CD4-positive, alpha-beta T cell treated with Interleukin-17A for 1 hour (primary cell): Measurements from ENCODE around the gene JAM3.
"Not testable (repeated sequence)": the region's sequence is repeated elsewhere in the genome, so short reads cannot be mapped to it uniquely, and the experiment has no call there.

ENCODE experiments used
- DNase-seq: peaks from one replicate; pipeline ENCODE4 v3.0.0-alpha.2; 2020

JAM3 gene

DNA sequence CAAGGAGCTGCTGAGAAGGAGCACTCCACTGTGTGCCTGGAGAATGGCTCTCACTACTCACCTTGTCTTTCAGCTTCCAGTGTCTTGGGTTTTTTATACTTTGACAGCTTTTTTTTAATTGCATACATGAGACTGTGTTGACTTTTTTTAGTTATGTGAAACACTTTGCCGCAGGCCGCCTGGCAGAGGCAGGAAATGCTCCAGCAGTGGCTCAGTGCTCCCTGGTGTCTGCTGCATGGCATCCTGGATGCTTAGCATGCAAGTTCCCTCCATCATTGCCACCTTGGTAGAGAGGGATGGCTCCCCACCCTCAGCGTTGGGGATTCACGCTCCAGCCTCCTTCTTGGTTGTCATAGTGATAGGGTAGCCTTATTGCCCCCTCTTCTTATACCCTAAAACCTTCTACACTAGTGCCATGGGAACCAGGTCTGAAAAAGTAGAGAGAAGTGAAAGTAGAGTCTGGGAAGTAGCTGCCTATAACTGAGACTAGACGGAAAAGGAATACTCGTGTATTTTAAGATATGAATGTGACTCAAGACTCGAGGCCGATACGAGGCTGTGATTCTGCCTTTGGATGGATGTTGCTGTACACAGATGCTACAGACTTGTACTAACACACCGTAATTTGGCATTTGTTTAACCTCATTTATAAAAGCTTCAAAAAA, 82.3 kb downstream of the JAM3 start:
- no peak for DNase-seq

DNA sequence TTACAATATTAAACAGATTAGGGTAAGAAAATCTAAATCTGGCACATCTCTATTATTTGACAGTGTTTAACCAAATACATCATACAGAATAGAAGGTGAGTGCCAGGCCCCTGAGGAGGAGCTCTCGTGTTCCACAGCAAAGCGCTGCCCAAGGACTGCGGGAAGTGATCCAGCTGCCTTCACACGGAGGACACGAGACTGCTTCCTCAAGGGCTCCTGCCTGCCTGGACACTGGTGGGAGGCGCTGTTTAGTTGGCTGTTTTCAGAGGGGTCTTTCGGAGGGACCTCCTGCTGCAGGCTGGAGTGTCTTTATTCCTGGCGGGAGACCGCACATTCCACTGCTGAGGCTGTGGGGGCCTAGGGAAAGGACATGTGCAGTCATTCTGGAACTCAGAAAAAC, 83.8 kb downstream of the JAM3 start:
- DNase-seq = no peak

DNA sequence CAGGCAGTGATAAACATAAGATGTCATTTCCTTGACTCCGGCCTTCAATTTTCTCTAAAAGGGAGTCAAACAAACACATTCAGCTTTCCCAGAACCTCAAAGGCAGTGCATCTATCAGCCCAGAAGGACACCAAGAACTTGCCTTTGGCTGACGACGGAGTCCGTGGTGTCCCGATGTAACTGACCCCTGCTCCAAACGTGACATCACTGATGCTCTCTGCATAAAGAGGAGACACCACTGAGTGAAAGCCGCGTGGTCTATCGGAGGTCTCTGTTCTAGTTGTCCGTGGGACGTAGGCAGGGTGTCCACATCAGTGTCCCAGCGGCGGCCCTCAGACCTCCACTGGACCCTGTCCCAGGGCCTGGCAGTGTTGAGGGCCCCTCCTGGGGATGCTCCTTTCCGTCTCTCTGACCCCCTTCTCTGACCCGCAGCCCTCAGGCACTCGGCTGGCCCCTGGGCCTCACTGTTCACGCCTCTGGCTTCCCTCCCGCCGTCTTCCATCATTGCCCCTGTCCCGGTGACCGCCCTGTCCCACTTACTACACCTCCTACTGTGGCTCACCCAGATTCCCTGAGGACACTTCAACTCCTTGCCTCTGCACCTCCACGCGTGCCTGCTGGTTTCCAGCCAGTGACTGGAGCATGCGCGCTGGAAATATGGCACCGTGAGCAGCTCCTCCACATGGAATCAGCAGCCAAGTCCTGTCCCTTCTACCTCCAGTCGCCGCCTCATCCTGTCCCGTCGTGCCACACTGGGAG, 84.5 kb downstream of the JAM3 start:
- no peak for DNase-seq

DNA sequence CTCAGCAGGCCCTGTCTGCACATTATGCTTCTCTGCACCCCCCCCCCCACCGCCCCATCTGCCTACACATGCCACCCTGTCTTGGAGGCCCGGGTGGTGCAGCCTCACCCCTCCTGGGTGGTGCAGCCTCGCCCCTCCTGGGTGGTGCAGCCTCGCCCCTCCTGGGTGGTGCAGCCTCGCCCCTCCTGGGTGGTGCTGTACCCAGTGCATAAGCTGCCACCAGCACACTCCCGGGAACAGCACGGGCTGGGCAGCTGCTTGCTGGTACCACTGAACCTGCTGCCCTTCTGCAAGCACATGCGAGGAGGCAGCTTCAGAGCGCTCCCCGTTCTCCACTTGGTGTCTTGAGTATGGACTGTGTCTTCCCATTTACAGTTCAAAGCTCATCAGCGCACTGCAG, 85.6 kb downstream of the JAM3 start:
- DNase-seq = no peak

DNA sequence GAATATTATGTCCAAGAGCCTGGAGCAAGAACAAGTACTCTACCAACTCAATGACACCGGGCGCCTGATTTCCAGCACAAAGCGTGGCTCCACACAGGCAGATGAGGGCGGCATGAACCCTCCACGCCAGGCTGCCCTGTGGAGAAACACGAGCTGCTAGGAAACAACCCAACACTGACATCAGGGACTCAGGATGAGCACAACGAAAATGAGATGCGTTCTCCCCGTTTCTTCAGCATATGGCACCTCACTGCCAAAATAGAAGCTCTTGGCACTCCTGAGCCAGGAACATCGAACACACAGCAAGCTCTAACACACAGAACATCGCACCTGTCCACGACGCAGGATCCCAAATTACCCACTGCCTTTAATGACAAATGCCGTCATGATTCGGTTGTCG, 86.6 kb downstream of the JAM3 start:
- no peak for DNase-seq

- DNase-seq = no peak
These were observed 87.3 kb downstream of the JAM3 start for GRCh38 chr11:134155946-134156865.

DNA sequence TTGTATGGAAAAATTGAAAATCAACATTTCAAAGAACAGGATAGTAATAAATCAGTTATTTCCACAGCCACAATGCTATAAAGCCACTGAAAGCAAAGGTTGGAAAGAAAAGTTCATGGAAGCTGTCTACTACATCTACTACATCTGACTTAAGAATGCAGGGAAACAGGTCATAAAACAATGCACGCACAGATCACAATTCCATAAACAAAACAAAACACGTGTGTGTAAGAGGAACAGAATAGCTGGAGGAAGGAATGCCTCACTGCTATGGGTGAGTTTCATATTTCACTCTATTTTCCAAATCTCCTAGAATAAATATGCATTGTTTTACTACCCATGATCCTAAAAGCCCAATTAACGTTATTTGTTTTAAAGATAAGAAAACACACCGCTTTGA, 88.6 kb downstream of the JAM3 start:
- DNase-seq = no peak

DNA sequence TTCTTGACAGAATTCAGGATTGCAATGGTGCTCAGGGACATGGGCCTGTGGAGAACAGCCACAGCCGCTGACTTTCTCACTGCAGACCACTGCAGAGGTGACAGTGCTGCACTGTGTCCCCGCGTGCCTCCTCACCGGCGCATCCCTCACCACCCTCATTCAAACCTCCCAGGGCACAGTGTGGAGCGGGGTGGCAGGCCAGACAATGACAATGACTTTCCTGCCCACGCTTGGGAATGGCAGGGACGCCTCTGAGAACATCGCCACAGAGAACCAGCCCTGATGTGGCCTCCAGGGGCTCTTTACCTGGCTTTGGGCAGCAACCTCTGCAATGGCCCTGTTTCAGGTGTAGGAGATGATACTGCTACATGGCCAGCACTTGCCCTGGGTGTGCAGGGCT, 89.2 kb downstream of the JAM3 start:
- no peak for DNase-seq

- no peak for DNase-seq
These were observed 90.8 kb downstream of the JAM3 start for GRCh38 chr11:134159652-134160051.

DNA sequence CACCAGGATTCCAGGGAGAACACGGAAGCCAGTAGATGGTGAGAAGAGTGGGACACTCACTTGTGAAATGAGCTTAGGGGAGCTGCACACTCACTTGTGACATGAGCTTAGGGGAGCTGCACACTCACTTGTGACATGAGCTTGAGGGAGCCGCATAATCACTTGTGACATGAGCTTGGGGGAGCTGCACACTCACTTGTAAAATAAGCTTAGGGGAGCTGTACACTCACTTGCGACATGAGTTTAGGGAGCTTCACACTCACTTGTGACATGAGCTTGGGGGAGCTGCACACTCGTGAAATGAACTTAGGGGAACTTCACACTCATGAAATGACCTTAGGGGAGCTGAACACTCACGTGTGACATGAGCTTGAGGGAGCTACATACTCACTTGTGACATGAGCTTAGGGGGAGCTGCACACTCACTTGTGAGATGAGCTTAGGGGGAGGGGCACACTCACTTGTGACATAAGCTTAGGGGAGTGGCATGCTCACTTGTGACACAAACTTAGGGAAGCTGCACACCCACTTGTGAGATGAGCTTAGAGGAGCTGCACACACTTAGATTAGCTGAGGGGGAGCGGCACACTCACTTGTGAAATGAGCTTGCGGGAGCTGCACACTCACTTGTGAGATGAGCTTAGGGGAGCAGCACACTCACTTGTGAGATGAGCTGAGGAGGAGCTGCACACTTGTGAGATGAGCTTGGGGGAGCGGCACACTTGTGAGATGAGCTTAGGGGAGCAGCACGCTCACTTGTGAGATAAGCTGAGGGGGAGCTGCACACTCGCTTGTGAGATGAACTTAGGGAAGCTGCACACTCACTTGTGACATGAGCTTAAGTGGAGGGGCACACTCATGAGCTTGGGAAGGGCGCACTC, 95.9 kb downstream of the JAM3 start:
- DNase-seq = no peak

GRCh38 chr11:134170177-134170918, 101.5 kb downstream of the JAM3 start:
- DNase-seq = no peak

- DNase-seq = no peak
These were observed 102.0 kb downstream of the JAM3 start for GRCh38 chr11:134170919-134171281.

DNA sequence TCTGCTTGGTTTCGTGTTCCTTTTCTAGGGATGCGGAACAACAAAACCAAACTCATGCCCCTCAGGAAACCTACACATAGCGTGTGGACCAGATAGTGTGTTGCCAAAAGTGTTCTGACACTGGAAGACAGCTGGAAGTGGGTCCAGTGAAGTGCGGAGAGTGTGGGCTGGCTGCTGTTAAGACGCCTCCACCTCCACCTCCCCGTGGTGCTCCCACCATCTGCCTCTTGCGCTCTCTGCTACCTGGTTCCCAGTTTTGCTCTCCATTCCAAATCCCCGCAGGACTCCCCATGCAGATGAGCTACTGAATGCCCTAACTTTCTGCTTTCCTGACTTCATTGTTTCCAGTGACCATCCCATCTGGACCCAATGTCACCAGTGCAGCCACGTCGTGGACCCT, 103.1 kb downstream of the JAM3 start:
- DNase-seq = no peak

DNA sequence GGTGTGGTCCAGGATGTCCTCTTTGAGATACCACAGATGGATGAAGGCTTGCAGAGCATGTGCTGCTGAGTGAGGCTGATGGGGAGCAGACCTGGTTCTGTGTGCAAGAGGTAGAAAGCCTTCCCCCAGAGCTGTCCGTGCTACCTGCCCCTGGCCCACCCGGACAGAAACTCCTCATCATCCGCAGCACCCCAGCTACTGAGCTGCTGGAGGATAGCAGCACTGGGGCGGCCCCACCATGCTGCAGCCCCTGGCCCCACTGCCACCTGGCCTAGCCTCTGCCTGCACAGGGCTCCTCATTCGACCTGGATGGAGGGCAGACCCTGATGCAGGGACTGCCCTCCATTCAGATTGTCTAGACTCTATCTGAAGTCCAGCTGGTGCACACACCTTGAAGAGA, 104.4 kb downstream of the JAM3 start:
- DNase-seq = no peak

DNA sequence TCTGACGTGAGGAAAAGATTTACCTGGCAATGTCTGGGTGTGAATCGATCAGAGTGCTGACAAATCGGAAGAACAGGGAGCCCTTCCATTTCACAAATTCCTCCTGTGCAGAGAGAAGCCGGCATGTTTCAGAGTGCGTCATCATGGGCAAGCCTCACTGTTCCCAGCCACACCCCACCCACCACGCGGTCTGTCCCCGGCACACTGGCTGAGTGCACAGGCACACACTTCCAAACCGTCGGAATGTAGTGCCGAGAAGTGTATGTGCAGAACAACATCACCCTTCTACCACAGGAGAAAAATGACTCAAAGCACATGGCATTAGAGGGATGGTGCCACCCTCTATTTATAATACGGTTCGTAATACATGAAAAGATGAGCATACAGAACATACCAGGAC, 107.4 kb downstream of the JAM3 start:
- no peak for DNase-seq

DNA sequence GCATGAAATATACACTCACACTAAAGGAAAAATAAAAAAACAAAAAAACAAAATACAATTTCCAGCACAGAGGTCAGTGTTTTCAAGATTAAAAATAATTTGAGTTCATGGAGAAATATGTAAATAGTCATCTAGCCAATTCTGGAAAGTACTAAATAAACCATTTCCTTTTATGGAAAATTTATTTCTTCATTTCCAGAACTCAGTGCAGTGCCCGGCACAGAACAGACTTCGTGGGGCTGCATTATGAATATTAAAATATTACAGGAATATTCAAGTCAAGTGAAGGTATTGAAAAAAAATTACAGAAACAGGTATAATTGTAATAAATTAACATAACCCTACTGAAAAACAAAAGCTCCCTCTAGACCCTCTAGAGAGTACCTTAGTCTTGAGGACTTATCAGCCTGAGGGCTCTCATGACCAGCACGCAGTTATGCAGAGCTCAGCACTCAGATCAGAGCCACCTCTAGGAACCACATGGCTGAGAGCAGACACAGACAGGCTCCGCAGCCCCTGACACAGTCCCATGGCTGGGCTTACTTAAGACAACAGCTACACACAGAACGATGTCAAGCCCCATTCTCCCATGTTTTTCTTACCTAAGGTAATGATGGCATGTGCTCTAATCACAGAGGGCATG, 109.3 kb downstream of the JAM3 start:
- no peak for DNase-seq

- DNase-seq = no peak
These were observed 112.8 kb downstream of the JAM3 start for GRCh38 chr11:134181707-134182106.

DNA sequence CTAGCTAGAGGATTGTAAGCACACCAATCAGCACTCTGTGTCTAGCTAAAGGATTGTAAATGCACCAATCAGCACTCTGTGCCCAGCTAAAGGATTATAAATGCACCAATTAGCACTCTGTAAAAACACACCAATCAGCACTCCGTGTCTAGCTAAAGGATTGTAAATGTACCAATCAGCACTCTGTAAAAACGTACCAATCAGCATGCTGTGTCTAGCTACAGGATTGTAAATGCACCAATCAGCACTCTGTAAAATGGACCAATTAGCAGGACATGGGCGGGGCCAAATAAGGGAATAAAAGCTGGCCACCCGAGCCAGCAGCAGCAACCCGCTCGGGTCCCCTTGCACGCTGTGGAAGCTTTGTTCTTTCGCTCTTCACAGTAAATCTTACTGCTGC, 119.2 kb downstream of the JAM3 start:
- DNase-seq = not testable (repeated sequence)

- DNase-seq = peak; percentile 34
These were observed 127.9 kb downstream of the JAM3 start for GRCh38 chr11:134196756-134197155.

- no peak for DNase-seq
These were observed 130.7 kb downstream of the JAM3 start for GRCh38 chr11:134199531-134199930.

GRCh38 chr11:134200688-134201087, 131.8 kb downstream of the JAM3 start:
- DNase-seq = no peak
